H1 (cell line): ENCODE results near the gene IGF2BP3.

ENCODE experiments used
- CBX8 ChIP-seq: fragments of 300-800, 300-1000 bp; sonication (generic); IDR thresholded peaks from 2 replicates; pipeline ENCODE4 v1.7.1; 2016; ENCODE audit warnings: low read depth, low read length, borderline replicate concordance
- CEBPB ChIP-seq: IDR thresholded peaks from 2 replicates; pipeline ENCODE4 v1.6.1; 2012; ENCODE audit warnings: low read depth, low read length
- CHD1 ChIP-seq: IDR thresholded peaks from 2 replicates; pipeline ENCODE4 v1.6.1; 2012; ENCODE audit warnings: low read depth, low read length, improper control_type of control experiment
- CTCF ChIP-seq, 3 experiments: IDR thresholded peaks; 1 replicate in 2 of 3; 2 replicates in 1 of 3; pipeline versions ENCODE4 v1.5.1 to v1.6.1; 2011; ENCODE audit warnings: low read length in 3 of 3, mild to moderate bottlenecking in 3 of 3, inconsistent platforms in 2 of 3, low read depth in 1 of 3, moderate library complexity in 1 of 3; ENCODE audit not compliant: insufficient read depth in 1 of 3; ENCODE audit errors: control extremely low read depth in 1 of 3
- EP300 ChIP-seq, 2 experiments: IDR thresholded peaks; 1 replicate in 1 of 2; 2 replicates in 1 of 2; pipeline ENCODE4 v1.6.1; 2011 to 2012; ENCODE audit warnings: low read depth in 2 of 2, low read length in 2 of 2, mild to moderate bottlenecking in 2 of 2, borderline replicate concordance in 1 of 2, inconsistent platforms in 1 of 2, moderate library complexity in 1 of 2
- EZH2 ChIP-seq: fragments of 200-600 bp; sonication (generic); IDR thresholded peaks from 2 replicates; pipeline ENCODE4 v1.7.1; 2012; ENCODE audit warnings: low read depth, mild to moderate bottlenecking, moderate library complexity, low read length, inconsistent platforms; ENCODE audit not compliant: severe bottlenecking
- POLR2A ChIP-seq, 2 experiments: IDR thresholded peaks; 1 replicate in 1 of 2; 2 replicates in 1 of 2; pipeline ENCODE4 v1.6.1; 2011; ENCODE audit warnings: low read depth in 2 of 2, low read length in 2 of 2, mild to moderate bottlenecking in 2 of 2; ENCODE audit errors: control extremely low read depth in 1 of 2
- POLR2AphosphoS5 ChIP-seq: IDR thresholded peaks from 2 replicates; pipeline ENCODE4 v1.6.1; 2011; ENCODE audit warnings: low read depth, low read length
- TAF1 ChIP-seq: IDR thresholded peaks from 2 replicates; pipeline ENCODE4 v1.6.1; 2011; ENCODE audit warnings: mild to moderate bottlenecking, low read depth, low read length
- USF2 ChIP-seq: IDR thresholded peaks from 2 replicates; pipeline ENCODE4 v1.6.1; 2011; ENCODE audit warnings: low read length, improper control_type of control experiment
- YY1 ChIP-seq: IDR thresholded peaks from 2 replicates; pipeline ENCODE4 v1.6.1; 2011; ENCODE audit warnings: low read depth, mild to moderate bottlenecking, low read length

GRCh38 chr7:23276947-23277346 lies 193.3 kb downstream of the IGF2BP3 start:
- TF ChIP-seq CTCF (IDR thresholded peaks at IDR 0.05; ENCODE audit: control extremely low read depth in 1 of 3, insufficient read depth in 1 of 3, low read depth in 1 of 3, low read length in 3 of 3): no peak
- TF ChIP-seq POLR2A (IDR thresholded peaks at IDR 0.05; ENCODE audit: control extremely low read depth in 1 of 2, low read depth in 2 of 2, low read length in 2 of 2): no peak
- no peak for TF ChIP-seq EP300 (IDR thresholded peaks at IDR 0.05; ENCODE audit: borderline replicate concordance in 1 of 2, low read depth in 2 of 2, low read length in 2 of 2)
- TF ChIP-seq TAF1: no peak
- TF ChIP-seq POLR2AphosphoS5: no peak
- TF ChIP-seq USF2: no peak
- no peak for TF ChIP-seq EZH2
- no peak for TF ChIP-seq CBX8
- TF ChIP-seq CHD1: no peak
- TF ChIP-seq CEBPB: no peak
- no peak for TF ChIP-seq YY1
